HCT116 (cell line): ENCODE data around the gene TASP1. TPM values are rescaled to one million over a fixed set of nuclear protein-coding genes. Genes with fewer than 3 reads are reported as not detected.
"Not testable (repeated sequence)": the region's sequence is repeated elsewhere in the genome, so short reads cannot be mapped to it uniquely, and the experiment has no call there.

Source experiments
- ATAC-seq: fragments of 200-7000 bp; cut with Tn5 transposase; 2 replicates; pipeline ENCODE4 v1.9.1; 2020; ENCODE audit warnings: mild to moderate bottlenecking, moderate library complexity
- BruUV-seq: library from RNA; stranded (reverse); fragments of 400-500 nt; replicated peaks from 2 replicates; lab custom pipeline; 2021; lab: Mats Ljungman, UMichigan
- CTCF ChIA-PET: fragments of 300-600 bp; sonication (Branson Sonifier 250); formaldehyde crosslinking; loops from one replicate; lab custom pipeline; 2021; ENCODE audit warnings: antibody characterized with exemption; lab: Charles Lee
- POLR2A ChIA-PET: fragments of 300-600, 350-600 bp; sonication (Branson Sonifier 250); formaldehyde crosslinking; loops from one replicate; lab custom pipeline; 2021; ENCODE audit warnings: antibody characterized with exemption; lab: Charles Lee
- RAD21 ChIA-PET, 2 experiments: fragments of 300-600 bp; sonication (Branson Sonifier 250); formaldehyde crosslinking; loops; one replicate each; lab custom pipeline; 2023; ENCODE audit warnings: low total read pairs in 2 of 2; ENCODE audit not compliant: uncharacterized antibody in 2 of 2, unreplicated experiment in 2 of 2, low non-redundant PET in 1 of 2; lab: Charles Lee
- DNase-seq: peaks from one replicate; pipeline ENCODE4 v3.0.0-alpha.2; 2010; ENCODE audit warnings: low read depth, low spot score
- H2AFZ ChIP-seq: fragments of 200-600 bp; shearing (Covaris generic), sonication (generic); 2 replicates; pipeline ENCODE4 v1.6.1; 2017; ENCODE audit warnings: low read depth, mixed run types, mixed read lengths, antibody characterized with exemption, low read length; ENCODE audit not compliant: poor library complexity, severe bottlenecking
- H3K27ac ChIP-seq: 2 replicates; pipeline ENCODE4 v1.5.1; 2012; ENCODE audit warnings: low read depth, low read length
- H3K27me3 ChIP-seq: fragments of 200-600 bp; sonication (generic); 2 replicates; pipeline ENCODE4 v1.6.1; 2016; ENCODE audit warnings: mixed run types, low read length, mixed read lengths; ENCODE audit not compliant: insufficient read depth
- H3K36me3 ChIP-seq, 2 experiments: fragments of 200-500 bp in 1 of 2; fragments of 200-600 bp in 1 of 2; sonication (Bioruptor generic) in 1 of 2; sonication (generic) in 1 of 2; 2 replicates each; pipeline versions ENCODE4 v1.5.1 to v1.6.1; 2014 to 2016; ENCODE audit warnings: low read length in 2 of 2, inconsistent platforms in 1 of 2, mixed read lengths in 1 of 2, mixed run types in 1 of 2; ENCODE audit not compliant: insufficient read depth in 2 of 2, control insufficient read depth in 1 of 2
- H3K4me1 ChIP-seq, 2 experiments: fragments of 200-600 bp in 1 of 2; sonication (generic) in 1 of 2; 2 replicates each; pipeline versions ENCODE4 v1.5.1 to v1.6.1; 2012 to 2017; ENCODE audit warnings: low read length in 2 of 2, inconsistent platforms in 1 of 2, mild to moderate bottlenecking in 1 of 2, mixed read lengths in 1 of 2, mixed run types in 1 of 2, moderate library complexity in 1 of 2; ENCODE audit not compliant: insufficient read depth in 2 of 2, control insufficient read depth in 1 of 2
- H3K4me2 ChIP-seq: fragments of 200-600 bp; sonication (generic); 2 replicates; pipeline ENCODE4 v1.6.1; 2017; ENCODE audit warnings: mixed run types, low read length, mixed read lengths
- H3K4me3 ChIP-seq, 2 experiments: fragments of 200-600 bp in 1 of 2; sonication (generic) in 1 of 2; replicated peaks in 1 of 2; 2 replicates each; pipeline ENCODE4 v1.5.1; 2011 to 2016; ENCODE audit warnings: low read length in 2 of 2, control low read depth in 1 of 2, low read depth in 1 of 2, mild to moderate bottlenecking in 1 of 2, mixed read lengths in 1 of 2, mixed run types in 1 of 2
- H3K79me2 ChIP-seq: fragments of 200-600 bp; sonication (generic); 2 replicates; pipeline ENCODE4 v1.6.1; 2017; ENCODE audit warnings: mild to moderate bottlenecking, mixed run types, low read length, moderate library complexity, mixed read lengths; ENCODE audit not compliant: insufficient read depth
- H3K9ac ChIP-seq: fragments of 200-600 bp; sonication (generic); 2 replicates; pipeline ENCODE4 v1.6.1; 2016; ENCODE audit warnings: low read length, mixed read lengths
- H3K9me2 ChIP-seq: fragments of 200-600 bp; sonication (generic), shearing (Covaris generic); 2 replicates; pipeline ENCODE4 v1.6.1; 2017; ENCODE audit warnings: mixed run types, mild to moderate bottlenecking, moderate library complexity; ENCODE audit not compliant: insufficient read depth
- H3K9me3 ChIP-seq, 2 experiments: fragments of 200-500 bp in 1 of 2; fragments of 200-600 bp in 1 of 2; sonication (Bioruptor generic) in 1 of 2; sonication (generic) in 1 of 2; 2 replicates each; pipeline ENCODE4 v1.6.1; 2014 to 2017; ENCODE audit warnings: low read length in 2 of 2, mixed read lengths in 2 of 2, inconsistent platforms in 1 of 2, low read depth in 1 of 2, mild to moderate bottlenecking in 1 of 2, mixed run types in 1 of 2, moderate library complexity in 1 of 2; ENCODE audit not compliant: control insufficient read depth in 1 of 2, insufficient read depth in 1 of 2
- H4K20me1 ChIP-seq: fragments of 200-600 bp; sonication (generic), shearing (Covaris generic); 2 replicates; pipeline ENCODE4 v1.6.1; 2017; ENCODE audit warnings: mixed run types, mild to moderate bottlenecking, moderate library complexity; ENCODE audit not compliant: insufficient read depth
- CBX3 ChIP-seq: IDR thresholded peaks from 2 replicates; pipeline ENCODE4 v1.6.1; 2012; ENCODE audit warnings: low read depth
- EGR1 ChIP-seq: IDR thresholded peaks from 2 replicates; pipeline ENCODE4 v1.6.1; 2012; ENCODE audit warnings: low read depth
- ELF1 ChIP-seq: IDR thresholded peaks from 2 replicates; pipeline ENCODE4 v1.6.1; 2012; ENCODE audit warnings: low read depth, borderline replicate concordance
- EZH2phosphoT487 ChIP-seq: fragments of 200-600 bp; IDR thresholded peaks from 2 replicates; pipeline ENCODE4 v1.6.1; 2018; ENCODE audit warnings: antibody characterized with exemption, borderline replicate concordance
- FOSL1 ChIP-seq: IDR thresholded peaks from 2 replicates; pipeline ENCODE4 v1.6.1; 2012; ENCODE audit warnings: low read depth
- JUND ChIP-seq: IDR thresholded peaks from 2 replicates; pipeline ENCODE4 v1.6.1; 2012
- POLR2A ChIP-seq: IDR thresholded peaks from 2 replicates; pipeline ENCODE4 v1.7.0; 2011; ENCODE audit warnings: borderline replicate concordance; ENCODE audit not compliant: insufficient read depth, insufficient read length; ENCODE audit errors: extremely low read depth
- SIN3A ChIP-seq: IDR thresholded peaks from 2 replicates; pipeline ENCODE4 v1.6.1; 2012; ENCODE audit warnings: low read depth
- YY1 ChIP-seq: IDR thresholded peaks from 2 replicates; pipeline ENCODE4 v1.6.1; 2011; ENCODE audit warnings: low read length, low read depth, moderate library complexity, mild to moderate bottlenecking; ENCODE audit not compliant: insufficient replicate concordance; ENCODE audit errors: extremely low read depth
- ZNF274 ChIP-seq: fragments of 200-500 bp; sonication (Bioruptor generic); IDR thresholded peaks from 2 replicates; pipeline ENCODE4 v1.6.1; 2014; ENCODE audit warnings: mild to moderate bottlenecking, low read depth, low read length, inconsistent platforms
- intact Hi-C: fragments of 100-400 bp; cut with micrococcal nuclease; formaldehyde crosslinking; loops from 2 replicates; pipeline ENCODE4 v1.10.0; 2022
- total RNA-seq: library from RNA; stranded (reverse); gene quantifications from one replicate; pipeline ENCODE4 v1.2.1, GENCODE V29; 2021; ENCODE audit not compliant: unreplicated experiment
- TF ChIP-seq, protein P1 (sequence below): IDR thresholded peaks from 2 replicates; pipeline ENCODE4 v1.6.1; 2012
- TF ChIP-seq, protein P2 (sequence below): IDR thresholded peaks from 2 replicates; pipeline ENCODE4 v1.6.1; 2012; ENCODE audit warnings: low read depth

The TASP1 gene
- total RNA-seq, 1 experiment from 2014 or later, result 19.1 TPM

DNA sequence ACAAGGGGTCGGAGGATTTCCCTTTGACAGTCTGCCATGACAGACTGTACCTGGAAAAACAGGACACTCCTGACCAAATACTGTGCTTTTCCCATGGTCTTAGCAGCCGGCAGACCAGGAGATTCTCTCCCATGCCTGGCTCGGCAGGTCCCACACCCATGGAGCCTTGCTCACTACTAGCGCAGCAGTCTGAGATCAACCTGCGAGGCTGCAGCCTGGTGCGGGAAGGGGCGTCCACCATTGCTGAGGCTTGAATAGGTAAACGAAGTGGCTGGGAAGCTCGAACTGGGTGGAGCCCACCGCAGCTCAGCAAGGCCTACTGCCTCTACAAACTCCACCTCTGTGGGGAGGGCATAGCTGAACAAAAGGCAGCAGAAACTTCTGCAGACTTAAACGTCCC, 45.3 kb downstream of the TASP1 start:
- intact Hi-C loops, DNase-seq, H3K9me2 ChIP-seq, RAD21 ChIA-PET, H3K27ac ChIP-seq, ATAC-seq, BruUV-seq, H3K4me2 ChIP-seq, H3K4me1 ChIP-seq, H3K79me2 ChIP-seq, H4K20me1 ChIP-seq, H2AFZ ChIP-seq, H3K27me3 ChIP-seq, CTCF ChIA-PET, H3K9me3 ChIP-seq, H3K9ac ChIP-seq, H3K4me3 ChIP-seq, POLR2A ChIA-PET, H3K36me3 ChIP-seq: not testable (repeated sequence)

DNA sequence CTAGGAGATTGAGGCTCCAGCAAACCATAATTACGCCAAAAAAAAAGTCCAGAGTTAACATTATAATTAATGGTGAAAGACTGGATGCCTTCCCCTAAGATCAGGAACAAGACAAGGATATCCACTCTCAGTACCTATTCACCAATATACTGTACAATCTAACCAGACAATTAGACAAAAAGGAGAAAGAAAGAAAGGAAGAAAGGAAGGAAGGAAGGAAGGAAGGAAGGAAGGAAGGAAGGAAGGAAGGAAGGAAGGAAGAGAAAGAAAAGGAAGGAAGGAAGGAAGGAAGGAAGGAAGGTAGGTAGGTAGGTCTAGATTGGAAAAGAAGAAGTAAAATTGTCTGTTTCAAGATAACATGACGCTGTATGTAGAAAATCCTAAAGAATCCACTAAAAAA, 50.7 kb downstream of the TASP1 start:
- no TSS peak for BruUV-seq
- no peak overlapping the region for H2AFZ ChIP-seq
- H3K79me2 ChIP-seq, result peaks cover 5% of the 10 kb centered on the region
- H3K4me2 ChIP-seq, result no peak overlapping the region
- ATAC-seq (no peak), DNase-seq (no peak)
- H3K9ac ChIP-seq, result no peak overlapping the region
- no peaks in the 10 kb centered on the region for H3K9me2 ChIP-seq
- TF ChIP-seq ZNF274 (no peak), YY1 (no peak)
- no peak overlapping the region for H3K27ac ChIP-seq
- intact Hi-C loops, result no loop called here
- CTCF ChIA-PET, result no interaction called here
- peaks cover 2 to 4% of the 10 kb centered on the region in 2 experiments; a peak in 1 of 4 replicates for H3K36me3 ChIP-seq
- peaks cover 0 to under 1% of the 10 kb centered on the region in 2 experiments; a peak in 1 of 4 replicates for H3K9me3 ChIP-seq
- H3K27me3 ChIP-seq, result no peaks in the 10 kb centered on the region
- H3K4me3 ChIP-seq, result no peak overlapping the region
- no peaks in the 10 kb centered on the region for H3K4me1 ChIP-seq
- H4K20me1 ChIP-seq, result no peaks in the 10 kb centered on the region
- POLR2A ChIA-PET, result no interaction called here
- RAD21 ChIA-PET, result no interaction called here

DNA sequence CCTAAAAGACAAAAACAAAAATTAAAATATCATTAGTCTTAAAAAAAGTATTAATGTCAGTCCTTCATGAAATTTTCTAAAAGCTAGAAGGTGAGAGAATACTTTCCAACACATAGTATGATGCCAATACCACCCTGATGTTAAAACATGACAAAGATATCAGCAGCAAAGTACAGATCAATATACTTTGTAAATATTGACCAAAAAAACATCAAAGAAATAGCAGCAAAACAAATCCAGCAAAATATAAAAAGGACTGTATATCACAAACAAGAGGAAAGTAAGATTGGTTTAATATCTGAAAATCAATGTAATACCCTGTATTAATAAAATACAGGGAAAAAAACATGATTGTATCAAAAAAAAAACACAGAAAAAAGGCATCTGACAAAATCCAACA, 51.4 kb downstream of the TASP1 start:
- no peak overlapping the region for H2AFZ ChIP-seq
- no peak for ATAC-seq
- intact Hi-C loops, result no loop called here
- no peaks in the 10 kb centered on the region for H3K9me2 ChIP-seq
- CTCF ChIA-PET, result no interaction called here
- RAD21 ChIA-PET, result no interaction called here
- no peaks in the 10 kb centered on the region for H3K27me3 ChIP-seq
- H3K4me2 ChIP-seq, result no peak overlapping the region
- H3K9ac ChIP-seq, result no peak overlapping the region
- DNase-seq, result no peak
- no peak overlapping the region for H3K4me3 ChIP-seq
- no peaks in the 10 kb centered on the region for H3K4me1 ChIP-seq
- H3K9me3 ChIP-seq, result peaks cover 0 to 5% of the 10 kb centered on the region in 2 experiments; a peak in 1 of 4 replicates
- peaks cover 2 to 4% of the 10 kb centered on the region in 2 experiments; a peak in 1 of 4 replicates for H3K36me3 ChIP-seq
- POLR2A ChIA-PET, result no interaction called here
- no TSS peak for BruUV-seq
- H4K20me1 ChIP-seq, result no peaks in the 10 kb centered on the region
- peaks cover 9% of the 10 kb centered on the region for H3K79me2 ChIP-seq
- no peak overlapping the region for H3K27ac ChIP-seq
- TF ChIP-seq ELF1 (no peak), SIN3A (no peak), CBX3 (no peak), JUND (no peak), EZH2phosphoT487 (no peak), ZNF274 (no peak), POLR2A (no peak), EGR1 (no peak), FOSL1 (no peak)
- TF ChIP-seq, protein P1, sequence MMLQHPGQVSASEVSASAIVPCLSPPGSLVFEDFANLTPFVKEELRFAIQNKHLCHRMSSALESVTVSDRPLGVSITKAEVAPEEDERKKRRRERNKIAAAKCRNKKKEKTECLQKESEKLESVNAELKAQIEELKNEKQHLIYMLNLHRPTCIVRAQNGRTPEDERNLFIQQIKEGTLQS, result no peak
- TF ChIP-seq, protein P2, sequence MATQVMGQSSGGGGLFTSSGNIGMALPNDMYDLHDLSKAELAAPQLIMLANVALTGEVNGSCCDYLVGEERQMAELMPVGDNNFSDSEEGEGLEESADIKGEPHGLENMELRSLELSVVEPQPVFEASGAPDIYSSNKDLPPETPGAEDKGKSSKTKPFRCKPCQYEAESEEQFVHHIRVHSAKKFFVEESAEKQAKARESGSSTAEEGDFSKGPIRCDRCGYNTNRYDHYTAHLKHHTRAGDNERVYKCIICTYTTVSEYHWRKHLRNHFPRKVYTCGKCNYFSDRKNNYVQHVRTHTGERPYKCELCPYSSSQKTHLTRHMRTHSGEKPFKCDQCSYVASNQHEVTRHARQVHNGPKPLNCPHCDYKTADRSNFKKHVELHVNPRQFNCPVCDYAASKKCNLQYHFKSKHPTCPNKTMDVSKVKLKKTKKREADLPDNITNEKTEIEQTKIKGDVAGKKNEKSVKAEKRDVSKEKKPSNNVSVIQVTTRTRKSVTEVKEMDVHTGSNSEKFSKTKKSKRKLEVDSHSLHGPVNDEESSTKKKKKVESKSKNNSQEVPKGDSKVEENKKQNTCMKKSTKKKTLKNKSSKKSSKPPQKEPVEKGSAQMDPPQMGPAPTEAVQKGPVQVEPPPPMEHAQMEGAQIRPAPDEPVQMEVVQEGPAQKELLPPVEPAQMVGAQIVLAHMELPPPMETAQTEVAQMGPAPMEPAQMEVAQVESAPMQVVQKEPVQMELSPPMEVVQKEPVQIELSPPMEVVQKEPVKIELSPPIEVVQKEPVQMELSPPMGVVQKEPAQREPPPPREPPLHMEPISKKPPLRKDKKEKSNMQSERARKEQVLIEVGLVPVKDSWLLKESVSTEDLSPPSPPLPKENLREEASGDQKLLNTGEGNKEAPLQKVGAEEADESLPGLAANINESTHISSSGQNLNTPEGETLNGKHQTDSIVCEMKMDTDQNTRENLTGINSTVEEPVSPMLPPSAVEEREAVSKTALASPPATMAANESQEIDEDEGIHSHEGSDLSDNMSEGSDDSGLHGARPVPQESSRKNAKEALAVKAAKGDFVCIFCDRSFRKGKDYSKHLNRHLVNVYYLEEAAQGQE, result no peak
